ENCODE results near the gene IGFLR1. TPM values are rescaled to one million over a fixed set of nuclear protein-coding genes. Genes with fewer than 3 reads are reported as not detected.

Gene IGFLR1
- total RNA-seq, 2 donors from 2014 or later, result 1.8 to 6.4 TPM

- H3K9me3 ChIP-seq, result no peaks in the 10 kb centered on the region
- no peaks in the 10 kb centered on the region for H3K27me3 ChIP-seq
- no peak overlapping the region for H3K27ac ChIP-seq
- TF ChIP-seq CTCF (IDR thresholded peaks at IDR 0.05), result no peak
- no peak overlapping the region for H3K4me3 ChIP-seq
- no peak for DNase-seq (ENCODE audit: low spot score)
- H3K36me3 ChIP-seq, result peaks cover 76% of the 10 kb centered on the region
- no peaks in the 10 kb centered on the region for H3K4me1 ChIP-seq
These were observed 8.8 kb downstream of the IGFLR1 start for GRCh38 chr19:35733180-35734125.

GRCh38 chr19:35732540-35733179 lies 9.6 kb downstream of the IGFLR1 start:
- Histone ChIP-seq H3K27ac (no peak overlapping the region), H3K36me3 (peaks cover 76% of the 10 kb centered on the region), H3K4me1 (no peaks in the 10 kb centered on the region), H3K9me3 (no peaks in the 10 kb centered on the region), H3K4me3 (no peak overlapping the region), H3K27me3 (no peaks in the 10 kb centered on the region)
- no peak for DNase-seq (ENCODE audit: low spot score)
- TF ChIP-seq CTCF (IDR thresholded peaks at IDR 0.05), result no peak

DNA sequence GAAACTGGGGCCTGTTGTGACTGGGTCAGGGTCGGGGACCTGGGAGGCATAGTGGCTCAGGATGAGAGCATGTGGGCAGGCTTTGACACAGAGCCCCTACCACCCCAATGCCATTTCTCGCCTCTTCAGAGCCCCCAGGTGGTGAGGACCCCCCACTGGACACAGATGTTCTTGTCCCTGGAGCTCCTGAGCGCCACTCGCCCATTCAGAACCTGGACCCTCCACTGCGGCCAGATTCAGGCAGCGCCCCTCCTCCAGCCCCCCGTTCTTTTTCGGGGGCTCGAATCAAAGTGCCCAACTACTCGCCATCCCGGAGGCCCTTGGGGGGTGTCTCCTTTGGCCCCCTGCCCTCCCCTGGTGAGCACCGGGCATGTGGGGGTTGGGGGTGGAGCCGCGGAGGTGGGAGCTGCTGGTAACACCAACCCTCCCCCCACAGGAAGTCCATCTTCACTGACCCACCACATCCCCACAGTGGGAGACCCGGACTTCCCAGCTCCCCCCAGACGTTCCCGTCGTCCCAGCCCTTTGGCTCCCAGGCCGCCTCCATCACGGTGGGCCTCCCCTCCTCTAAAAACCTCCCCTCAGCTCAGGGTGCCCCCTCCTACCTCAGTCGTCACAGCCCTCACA lies 10.4 kb downstream of the IGFLR1 start:
- no peak overlapping the region for H3K27ac ChIP-seq
- no peak for DNase-seq (ENCODE audit: low spot score)
- H3K27me3 ChIP-seq, result no peaks in the 10 kb centered on the region
- H3K9me3 ChIP-seq, result no peaks in the 10 kb centered on the region
- H3K36me3 ChIP-seq, result peaks cover 76% of the 10 kb centered on the region
- no peak for TF ChIP-seq CTCF (IDR thresholded peaks at IDR 0.05)
- H3K4me1 ChIP-seq, result no peaks in the 10 kb centered on the region
- no peak overlapping the region for H3K4me3 ChIP-seq

DNA sequence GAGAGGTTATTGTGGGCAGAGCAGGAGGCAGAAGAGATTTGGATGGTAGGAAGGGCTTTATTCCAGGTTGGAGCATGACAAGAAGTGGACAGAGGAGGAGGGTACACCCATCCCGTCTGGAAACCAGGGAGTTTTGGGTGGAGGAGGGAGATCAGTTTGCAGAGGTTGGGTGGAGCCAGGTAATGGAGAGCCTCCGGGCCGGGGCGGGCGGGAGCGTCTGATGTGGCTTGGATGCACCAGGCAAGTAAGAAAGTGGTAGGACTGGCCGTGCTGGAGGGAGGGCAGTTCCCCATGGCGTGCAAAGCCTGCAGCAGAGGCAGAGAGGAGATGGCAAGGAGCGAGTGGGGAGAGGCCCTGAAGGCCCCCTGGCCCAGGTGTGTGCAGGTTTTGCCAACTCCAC lies 10.9 kb downstream of the IGFLR1 start:
- H3K27ac ChIP-seq, result no peak overlapping the region
- TF ChIP-seq CTCF (IDR thresholded peaks at IDR 0.05), result no peak
- DNase-seq (ENCODE audit: low spot score), result no peak
- no peaks in the 10 kb centered on the region for H3K4me1 ChIP-seq
- H3K9me3 ChIP-seq, result no peaks in the 10 kb centered on the region
- H3K4me3 ChIP-seq, result no peak overlapping the region
- H3K27me3 ChIP-seq, result no peaks in the 10 kb centered on the region
- H3K36me3 ChIP-seq, result peaks cover 77% of the 10 kb centered on the region

DNA sequence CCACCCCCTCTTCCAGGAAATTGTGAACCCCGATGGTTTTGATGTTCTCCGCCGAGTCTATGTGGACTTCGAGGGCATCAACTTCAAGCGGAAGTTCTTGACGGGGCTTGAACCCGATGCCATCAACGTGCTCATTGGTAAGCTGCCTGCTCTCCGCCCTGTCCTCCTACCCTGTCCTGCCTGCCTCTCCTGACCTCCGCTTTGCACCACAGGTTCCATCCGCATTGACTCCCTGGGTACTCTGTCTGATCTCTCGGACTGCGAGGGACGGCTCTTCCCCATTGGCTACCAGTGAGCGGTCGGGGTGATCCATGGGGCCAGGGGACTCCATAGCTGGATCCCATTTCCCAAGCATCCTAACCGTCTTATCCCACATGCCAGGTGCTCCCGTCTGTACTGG lies 11.9 kb downstream of the IGFLR1 start:
- TF ChIP-seq CTCF (IDR thresholded peaks at IDR 0.05), result no peak
- H3K27me3 ChIP-seq, result no peaks in the 10 kb centered on the region
- no peaks in the 10 kb centered on the region for H3K4me1 ChIP-seq
- no peak overlapping the region for H3K4me3 ChIP-seq
- no peak overlapping the region for H3K27ac ChIP-seq
- DNase-seq (ENCODE audit: low spot score), result no peak
- peaks cover 87% of the 10 kb centered on the region for H3K36me3 ChIP-seq
- H3K9me3 ChIP-seq, result no peaks in the 10 kb centered on the region

Data from right atrium auricular region (tissue), 2 donors.